ENCODE results near the gene GLIPR2.

The GLIPR2 gene

GRCh38 chr9:36207546-36208012 lies 71.0 kb downstream of the GLIPR2 start:
- DNase-seq: no peak

- DNase-seq: no peak
Observed at GRCh38 chr9:36208521-36209253, 72.2 kb downstream of the GLIPR2 start.

DNA sequence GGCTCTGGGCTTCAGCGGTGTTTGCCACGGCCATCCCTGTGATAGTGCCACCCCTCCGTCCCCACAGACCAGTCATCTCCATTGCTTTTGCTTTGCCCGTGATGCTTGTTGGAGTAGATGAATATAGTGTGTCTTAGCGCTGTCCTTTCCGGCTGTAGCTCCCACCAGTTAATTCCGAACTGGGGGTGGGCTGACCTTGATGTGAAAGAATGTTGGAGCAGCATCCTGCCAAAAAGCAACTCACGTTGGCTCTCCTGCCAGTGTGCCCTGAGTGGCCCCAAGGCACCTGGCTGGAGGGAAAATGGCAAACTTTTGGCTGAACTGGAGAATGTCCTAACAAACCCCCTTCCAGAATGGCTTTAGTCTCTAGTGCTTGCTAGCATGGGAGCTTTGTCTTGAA lies 74.2 kb downstream of the GLIPR2 start:
- DNase-seq: no peak

DNA sequence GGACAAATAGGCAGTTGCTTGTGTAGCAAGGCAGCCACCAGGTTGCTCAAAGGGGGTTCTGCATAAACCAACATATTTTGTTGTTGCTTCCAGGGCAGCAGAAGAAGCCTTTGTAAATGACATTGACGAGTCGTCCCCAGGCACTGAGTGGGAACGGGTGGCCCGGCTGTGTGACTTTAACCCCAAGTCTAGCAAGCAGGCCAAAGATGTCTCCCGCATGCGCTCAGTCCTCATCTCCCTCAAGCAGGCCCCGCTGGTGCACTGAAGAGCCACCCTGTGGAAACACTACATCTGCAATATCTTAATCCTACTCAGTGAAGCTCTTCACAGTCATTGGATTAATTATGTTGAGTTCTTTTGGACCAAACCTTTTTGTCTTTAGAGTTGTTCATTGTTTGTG lies 75.0 kb downstream of the GLIPR2 start:
- DNase-seq: no peak

DNA sequence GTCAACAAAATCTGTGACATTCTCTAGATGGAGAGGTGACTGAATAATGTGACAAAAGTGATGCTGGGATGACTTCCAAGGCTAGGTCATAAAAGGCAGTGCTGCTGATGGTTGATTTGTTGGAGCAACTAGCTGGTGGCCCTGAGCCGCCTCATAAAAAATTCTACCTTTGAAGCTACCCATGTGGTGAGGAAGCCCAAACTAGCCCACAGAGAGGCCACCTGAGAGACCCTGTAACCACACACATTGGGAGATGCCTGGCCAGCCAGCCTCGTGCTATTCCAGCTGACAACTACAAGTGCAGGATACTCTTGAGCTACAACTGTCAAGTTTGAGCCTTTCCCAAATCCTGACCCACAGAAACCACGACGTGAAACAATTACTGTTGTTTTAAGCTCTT lies 76.9 kb downstream of the GLIPR2 start:
- DNase-seq: no peak

Measured in NCI-H1436 treated with DMSO at 0.1 percent for 48 hours (cell line).